Esophagus muscularis mucosa (tissue), 4 donors: Measurements from ENCODE around the gene FBXL5. TPM values are rescaled to one million over a fixed set of nuclear protein-coding genes. Genes with fewer than 3 reads are reported as not detected.

Source experiments
- DNase-seq: peaks from one replicate; pipeline ENCODE4 v3.0.0-alpha.2; 2017; ENCODE audit errors: extremely low spot score
- H3K27ac ChIP-seq, 4 donors: fragments of 200-600 bp; sonication (generic); replicated peaks in 1 of 4; 1 replicate in 3 of 4; 2 replicates in 1 of 4; pipeline ENCODE4 v1.5.1; 2016 to 2019; ENCODE audit warnings: mild to moderate bottlenecking in 1 of 4
- H3K27me3 ChIP-seq, 4 donors: fragments of 200-600 bp; sonication (generic); one replicate each; pipeline versions ENCODE4 v1.5.1 to v1.6.0; 2016 to 2019
- H3K36me3 ChIP-seq, 4 donors: fragments of 200-600 bp; sonication (generic); one replicate each; pipeline ENCODE4 v1.5.1; 2016 to 2019
- H3K4me1 ChIP-seq, 4 donors: fragments of 200-600 bp; sonication (generic); one replicate each; pipeline ENCODE4 v1.5.1; 2016 to 2019
- H3K4me3 ChIP-seq, 4 donors: fragments of 200-600 bp; sonication (generic); 1 replicate in 2 of 4; 2 replicates in 2 of 4; pipeline ENCODE4 v1.5.1; 2016 to 2019; ENCODE audit warnings: mild to moderate bottlenecking in 4 of 4, moderate library complexity in 1 of 4
- H3K9me3 ChIP-seq, 4 donors: fragments of 200-600 bp; sonication (generic); 1 replicate in 3 of 4; 2 replicates in 1 of 4; pipeline ENCODE4 v1.5.1; 2016 to 2019
- EP300 ChIP-seq: sonication (generic); formaldehyde crosslinking; IDR thresholded peaks from one replicate; pipeline ENCODE4 v1.6.1; 2017; ENCODE audit warnings: antibody characterized with exemption
- POLR2A ChIP-seq: fragments of 450-650 bp; IDR thresholded peaks from one replicate; pipeline ENCODE4 v1.6.1; 2017; ENCODE audit warnings: antibody characterized with exemption, moderate library complexity, mild to moderate bottlenecking, low read depth
- POLR2AphosphoS5 ChIP-seq, 2 donors: sonication (generic); formaldehyde crosslinking; IDR thresholded peaks; one replicate each; pipeline ENCODE4 v1.6.1; 2017; ENCODE audit warnings: antibody characterized with exemption in 2 of 2
- WGBS: methylation state at CpG from one replicate; pipeline ENCODE4 v1.1.5; 2018; 5-methylcytosine and 5-hydroxymethylcytosine counted together
- intact Hi-C: fragments of 100-400 bp; cut with DNase I; formaldehyde crosslinking; loops from one replicate; pipeline ENCODE4 v1.15.1; 2023
- total RNA-seq, 4 donors: library from RNA; depleted of rRNA; stranded (reverse); fragments of >200 nt; gene quantifications; one replicate each; pipeline versions ENCODE4 v1.1.0 to v1.2.1, GENCODE V29; 2016
- TF ChIP-seq, protein P1 (sequence below), 3 experiments: fragments of 200-600 bp in 2 of 3; fragments of 450-650 bp in 1 of 3; sonication (generic) in 2 of 3; IDR thresholded peaks; one replicate each; pipeline ENCODE4 v1.5.1; 2017 to 2019; ENCODE audit warnings: antibody characterized with exemption in 3 of 3, mild to moderate bottlenecking in 2 of 3, moderate library complexity in 1 of 3

The FBXL5 gene
- total RNA-seq, 4 donors from 2014 or later, result 67.8 to 141 (median 140) TPM

DNA sequence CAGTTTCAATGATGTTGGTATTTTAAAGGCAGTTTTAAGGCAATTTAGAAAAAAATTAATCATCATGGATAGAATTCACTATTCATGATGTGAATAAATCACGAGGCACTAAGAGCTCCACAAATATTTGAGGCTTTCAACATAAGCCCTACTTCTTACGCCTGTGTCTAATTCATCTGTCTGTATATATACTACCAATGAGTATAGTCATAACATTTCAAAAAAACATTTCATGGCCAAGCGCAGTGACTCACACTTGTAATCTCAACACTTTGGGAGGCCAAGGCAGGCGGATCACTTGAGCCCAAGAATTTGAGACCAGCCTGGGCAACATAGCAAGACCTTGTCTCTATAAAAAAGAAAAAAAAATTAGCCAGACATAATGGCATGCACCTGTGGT, 56.5 kb downstream of the FBXL5 start:
- Histone ChIP-seq H3K9me3 (peaks cover 0 to 6% (median 0%) of the 10 kb centered on the region in 4 donors), H3K4me3 (no peak overlapping the region), H3K36me3 (peaks cover 0 to 59% (median 35%) of the 10 kb centered on the region in 4 donors), H3K27me3 (no peaks in the 10 kb centered on the region), H3K4me1 (peaks cover 0 to 24% (median 18%) of the 10 kb centered on the region in 4 donors), H3K27ac (peak overlapping the region; percentile 10 to 50 (median 23))
- TF ChIP-seq POLR2AphosphoS5 (IDR thresholded peaks at IDR 0.05) (no peak), POLR2A (no peak)
- DNase-seq, result no peak
- WGBS, result 50% methylated on average over 4 of the region's 4 CpGs
- intact Hi-C loops, result no loop called here

DNA sequence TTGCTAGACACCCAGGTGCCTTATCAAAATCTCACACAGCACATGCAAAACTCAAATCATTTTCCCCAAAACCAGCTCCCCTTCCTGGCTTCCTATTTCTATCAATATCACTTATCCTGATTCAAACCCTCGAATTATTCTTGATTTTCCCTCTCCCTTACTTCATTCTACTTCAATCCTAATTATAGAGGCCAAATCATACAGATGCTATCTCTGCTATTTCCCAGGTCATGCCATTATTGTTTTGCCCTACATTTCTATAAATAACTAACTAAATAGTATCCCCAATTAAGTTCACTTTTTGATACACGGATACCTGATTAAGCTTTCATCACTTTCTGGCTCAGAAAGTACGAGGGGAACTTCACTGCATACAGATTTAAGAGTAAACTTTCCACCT, 62.4 kb downstream of the FBXL5 start:
- H3K27ac ChIP-seq, result no peak overlapping the region
- DNase-seq, result no peak
- peaks cover 5 to 13% (median 10%) of the 10 kb centered on the region in 4 donors for H3K4me1 ChIP-seq
- peaks cover 0 to 29% (median 4%) of the 10 kb centered on the region in 4 donors for H3K36me3 ChIP-seq
- intact Hi-C loops, result no loop called here
- no peaks in the 10 kb centered on the region for H3K9me3 ChIP-seq
- TF ChIP-seq, protein P1, sequence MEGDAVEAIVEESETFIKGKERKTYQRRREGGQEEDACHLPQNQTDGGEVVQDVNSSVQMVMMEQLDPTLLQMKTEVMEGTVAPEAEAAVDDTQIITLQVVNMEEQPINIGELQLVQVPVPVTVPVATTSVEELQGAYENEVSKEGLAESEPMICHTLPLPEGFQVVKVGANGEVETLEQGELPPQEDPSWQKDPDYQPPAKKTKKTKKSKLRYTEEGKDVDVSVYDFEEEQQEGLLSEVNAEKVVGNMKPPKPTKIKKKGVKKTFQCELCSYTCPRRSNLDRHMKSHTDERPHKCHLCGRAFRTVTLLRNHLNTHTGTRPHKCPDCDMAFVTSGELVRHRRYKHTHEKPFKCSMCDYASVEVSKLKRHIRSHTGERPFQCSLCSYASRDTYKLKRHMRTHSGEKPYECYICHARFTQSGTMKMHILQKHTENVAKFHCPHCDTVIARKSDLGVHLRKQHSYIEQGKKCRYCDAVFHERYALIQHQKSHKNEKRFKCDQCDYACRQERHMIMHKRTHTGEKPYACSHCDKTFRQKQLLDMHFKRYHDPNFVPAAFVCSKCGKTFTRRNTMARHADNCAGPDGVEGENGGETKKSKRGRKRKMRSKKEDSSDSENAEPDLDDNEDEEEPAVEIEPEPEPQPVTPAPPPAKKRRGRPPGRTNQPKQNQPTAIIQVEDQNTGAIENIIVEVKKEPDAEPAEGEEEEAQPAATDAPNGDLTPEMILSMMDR (IDR thresholded peaks at IDR 0.05), result no peak
- TF ChIP-seq POLR2AphosphoS5 (IDR thresholded peaks at IDR 0.05) (no peak), EP300 (no peak), POLR2A (no peak)
- WGBS, result 84% methylated on average over 3 of the region's 3 CpGs
- no peak overlapping the region for H3K4me3 ChIP-seq
- H3K27me3 ChIP-seq, result no peaks in the 10 kb centered on the region

DNA sequence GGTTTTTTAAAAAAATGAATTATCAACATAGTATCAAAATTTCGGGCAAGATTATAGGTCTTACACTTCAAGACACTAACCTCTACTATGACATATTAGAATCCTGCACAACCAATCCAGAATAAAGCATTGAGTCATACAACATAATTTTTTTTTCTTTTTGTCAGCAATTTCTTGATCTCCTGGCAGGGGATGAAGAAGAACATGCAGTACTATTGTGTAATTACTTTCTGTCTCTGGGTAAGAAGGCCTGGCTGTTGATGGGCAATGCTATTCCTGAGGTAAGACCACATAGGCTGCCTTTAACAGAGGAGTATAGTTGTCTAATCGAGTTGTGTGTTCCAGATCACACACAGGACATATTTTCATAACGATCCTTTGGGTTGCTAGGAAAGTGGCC, 67.5 kb downstream of the FBXL5 start:
- whole genome bisulfite sequencing, result 59% methylated on average over 3 of the region's 3 CpGs
- H3K27ac ChIP-seq, result peak overlapping the region; percentile 19 to 56 (median 44)

DNA sequence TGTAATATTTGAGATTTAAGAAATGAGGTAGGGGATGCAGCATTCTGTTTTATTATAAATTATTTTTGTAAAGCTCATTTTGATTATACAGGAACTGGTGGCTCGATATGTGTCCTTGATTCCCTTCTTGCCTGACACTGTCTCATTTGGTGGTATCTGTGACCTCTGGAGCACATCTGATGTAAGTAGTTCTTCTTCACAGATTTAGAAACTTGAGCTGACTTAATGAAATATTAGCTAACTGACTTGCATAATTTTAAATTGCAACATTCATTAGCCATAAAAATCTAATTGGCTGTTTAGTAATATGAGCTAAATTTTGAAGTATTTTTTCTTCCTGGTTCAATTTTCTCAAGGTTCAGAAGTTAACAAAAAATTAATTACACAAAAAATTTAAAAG, 69.1 kb downstream of the FBXL5 start:
- no peak overlapping the region for H3K27ac ChIP-seq

More for the DNA sequence above, 67.5 kb downstream of the FBXL5 start:
- intact Hi-C loops, result no loop called here
- Histone ChIP-seq H3K27me3 (no peaks in the 10 kb centered on the region), H3K36me3 (peaks cover 0 to 14% (median 4%) of the 10 kb centered on the region in 4 donors), H3K9me3 (no peaks in the 10 kb centered on the region), H3K4me3 (no peak overlapping the region), H3K4me1 (peaks cover 8 to 27% (median 13%) of the 10 kb centered on the region in 4 donors)
- TF ChIP-seq POLR2A, result no peak
- TF ChIP-seq POLR2AphosphoS5 (IDR thresholded peaks at IDR 0.05), result peak in 1 of 2 donors; percentile 66
- DNase-seq, result no peak

DNA sequence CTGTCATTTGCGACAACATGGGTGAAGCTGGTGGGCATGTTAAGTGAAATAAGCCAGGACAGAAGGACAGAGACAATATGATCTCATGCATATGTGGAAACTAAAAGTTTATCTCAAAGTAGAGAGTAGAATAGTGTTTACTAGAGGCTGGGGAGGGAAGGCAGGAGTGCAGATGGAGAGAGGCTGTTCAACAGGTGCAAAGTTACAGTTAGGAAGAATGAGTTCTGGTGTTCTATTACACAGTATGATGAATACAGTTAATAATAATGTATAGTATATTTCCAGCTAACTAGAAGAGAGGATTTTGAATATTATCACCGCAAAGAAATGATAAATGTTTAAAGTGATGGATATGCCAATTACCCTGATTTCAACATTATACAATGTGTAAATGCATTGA, 69.8 kb downstream of the FBXL5 start:
- Histone ChIP-seq H3K36me3 (peaks cover 0 to 14% (median 4%) of the 10 kb centered on the region in 4 donors), H3K27ac (no peak overlapping the region), H3K9me3 (no peaks in the 10 kb centered on the region), H3K4me3 (no peak overlapping the region), H3K27me3 (no peaks in the 10 kb centered on the region), H3K4me1 (peaks cover 0 to 27% (median 10%) of the 10 kb centered on the region in 4 donors)
- TF ChIP-seq POLR2A, result no peak
- TF ChIP-seq EP300, result no peak
- TF ChIP-seq POLR2AphosphoS5 (IDR thresholded peaks at IDR 0.05), result no peak
- TF ChIP-seq, protein P1 (IDR thresholded peaks at IDR 0.05), result no peak
- intact Hi-C loops, result no loop called here
- WGBS, result 98% methylated on average over 2 of the region's 2 CpGs
- DNase-seq, result no peak

More for the DNA sequence above, 69.1 kb downstream of the FBXL5 start:
- TF ChIP-seq, protein P1 (IDR thresholded peaks at IDR 0.05), result no peak
- no peak for TF ChIP-seq POLR2A
- no peak for TF ChIP-seq POLR2AphosphoS5 (IDR thresholded peaks at IDR 0.05)
- TF ChIP-seq EP300, result no peak
- Histone ChIP-seq H3K27me3 (no peaks in the 10 kb centered on the region), H3K36me3 (peaks cover 0 to 14% (median 4%) of the 10 kb centered on the region in 4 donors), H3K4me3 (no peak overlapping the region), H3K4me1 (peaks cover 0 to 27% (median 10%) of the 10 kb centered on the region in 4 donors), H3K9me3 (no peaks in the 10 kb centered on the region)
- intact Hi-C loops, result no loop called here
- 84% methylated on average over 1 of the region's 1 CpG for whole genome bisulfite sequencing
- no peak for DNase-seq

DNA sequence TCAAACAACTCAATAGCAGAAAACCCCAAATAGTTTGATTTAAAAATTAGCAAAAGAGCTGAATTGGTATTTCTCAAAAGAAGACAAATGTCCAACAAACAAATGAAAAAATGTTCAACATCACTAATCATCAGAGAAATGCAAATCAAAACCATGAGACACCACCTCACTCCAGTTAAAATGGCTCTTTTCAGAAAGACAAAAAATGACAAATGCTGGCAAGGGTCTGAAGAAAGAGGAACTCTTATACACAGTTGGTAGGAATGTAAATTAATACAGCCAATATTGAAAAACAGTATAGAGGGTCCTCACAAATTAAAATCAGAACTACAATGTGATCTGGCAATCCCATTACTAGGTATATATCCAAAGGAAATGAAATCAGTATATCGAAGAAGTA, 70.4 kb downstream of the FBXL5 start:
- Histone ChIP-seq H3K27me3 (no peaks in the 10 kb centered on the region), H3K36me3 (peaks cover 0 to 17% (median 4%) of the 10 kb centered on the region in 4 donors), H3K9me3 (no peaks in the 10 kb centered on the region), H3K4me3 (no peak overlapping the region), H3K4me1 (peaks cover 0 to 27% (median 10%) of the 10 kb centered on the region in 4 donors), H3K27ac (no peak overlapping the region)
- TF ChIP-seq, protein P1 (IDR thresholded peaks at IDR 0.05), result no peak
- TF ChIP-seq POLR2A (no peak), EP300 (no peak)
- no peak for DNase-seq
- intact Hi-C loops, result no loop called here
- 100% methylated on average over 1 of the region's 1 CpG for WGBS
